HG03575 (cell line): ENCODE measurements around the gene MYO1E.

Experiments
- ATAC-seq: cut with Tn5 transposase; IDR thresholded peaks from one replicate; pipeline ENCODE4 v1.9.1; 2021; ENCODE audit not compliant: unreplicated experiment, insufficient number of reproducible peaks, low FRiP score; ENCODE audit errors: extremely low read depth

Gene MYO1E

GRCh38 chr15:59189241-59189640, 183.4 kb downstream of the MYO1E start:
- ATAC-seq, result no peak

DNA sequence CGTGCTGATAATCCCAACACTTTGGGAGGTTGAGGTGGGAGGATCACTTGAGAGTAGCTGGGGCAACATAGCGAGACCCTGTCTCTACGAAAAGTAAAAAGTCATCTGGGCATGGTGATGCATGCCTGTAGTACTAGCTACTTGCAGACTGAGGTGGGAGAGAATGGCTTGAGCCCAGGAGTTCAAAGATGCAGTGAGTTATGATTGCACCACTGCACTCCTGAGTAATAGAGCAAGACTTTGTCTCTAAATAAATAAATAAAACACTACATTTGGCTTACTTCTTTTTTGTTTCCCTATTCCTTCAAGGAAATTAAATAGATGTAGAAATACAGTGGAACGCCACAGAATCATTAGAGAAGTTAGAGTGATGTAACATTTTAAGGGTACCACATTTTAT, 186.2 kb downstream of the MYO1E start:
- no peak for ATAC-seq

DNA sequence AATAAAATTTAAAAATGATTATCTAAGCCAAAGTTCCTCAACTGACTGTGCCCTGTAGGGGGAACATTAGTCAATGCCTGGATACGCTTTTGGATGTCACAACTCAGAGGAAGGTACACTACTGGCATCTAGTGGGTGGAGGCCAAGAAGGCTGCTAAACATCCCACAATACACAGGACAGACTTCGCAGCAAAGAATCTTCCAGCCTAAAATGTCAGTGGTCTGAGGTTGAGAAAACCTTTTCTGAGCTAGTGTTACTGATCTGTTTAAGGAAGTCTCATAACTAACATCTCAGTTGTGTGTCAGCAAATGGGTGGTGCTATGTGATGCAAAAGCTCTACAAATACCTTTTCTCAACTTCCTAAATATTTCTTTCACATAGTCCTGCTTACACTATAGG, 186.9 kb downstream of the MYO1E start:
- no peak for ATAC-seq

GRCh38 chr15:59180945-59181600, 191.6 kb downstream of the MYO1E start:
- no peak for ATAC-seq

GRCh38 chr15:59179717-59180116, 193.0 kb downstream of the MYO1E start:
- no peak for ATAC-seq

GRCh38 chr15:59178151-59178695, 194.4 kb downstream of the MYO1E start:
- no peak for ATAC-seq

DNA sequence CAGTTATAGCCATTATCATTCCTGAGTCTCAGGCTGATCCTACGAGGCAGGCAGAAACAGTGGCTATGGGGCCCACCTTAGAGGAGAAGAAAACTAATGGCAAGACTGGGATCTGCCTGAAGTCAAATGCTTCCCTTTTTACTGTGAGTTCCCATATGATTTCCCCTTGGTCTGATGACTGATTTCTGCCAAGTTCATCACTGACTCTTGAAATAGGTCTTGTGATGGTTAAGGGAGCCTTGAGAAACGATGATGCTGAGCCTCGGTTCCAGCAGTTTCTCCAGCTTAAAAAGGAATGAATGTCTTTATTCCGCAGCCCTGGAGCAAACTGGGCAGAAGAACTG, 195.4 kb downstream of the MYO1E start:
- no peak for ATAC-seq

DNA sequence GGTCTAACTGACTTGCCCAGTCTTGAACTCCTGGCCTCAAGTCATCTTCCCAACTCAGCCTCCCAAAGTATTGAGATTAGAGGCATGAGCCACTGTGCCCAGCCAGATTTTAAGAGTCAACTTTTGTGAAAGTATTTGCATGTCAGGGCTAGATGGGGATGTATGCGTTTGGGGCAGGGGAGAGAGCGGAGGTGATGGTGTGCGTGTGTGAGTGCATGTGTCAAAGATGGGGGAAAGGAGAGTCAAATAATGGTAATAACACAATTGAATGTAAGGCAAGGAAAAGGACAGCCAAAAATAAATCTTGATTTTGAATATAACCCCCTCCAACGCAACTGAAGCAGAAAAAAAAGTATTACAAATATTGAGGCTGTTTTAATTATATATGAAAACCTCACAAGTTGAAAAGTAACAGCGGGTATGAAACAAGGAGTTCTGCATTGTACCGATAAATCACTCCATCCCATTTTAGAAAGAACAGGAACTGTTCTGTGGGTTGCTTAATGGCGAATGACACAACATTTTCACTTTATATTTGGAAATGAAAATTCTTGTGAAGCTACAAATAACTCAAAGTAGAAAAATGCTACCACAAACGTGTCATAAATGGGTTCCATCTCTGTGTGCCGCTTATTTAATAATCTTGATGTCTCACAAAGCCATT, 195.9 kb downstream of the MYO1E start:
- ATAC-seq, result no peak

- ATAC-seq, result no peak
Observed at GRCh38 chr15:59174835-59175831, 197.5 kb downstream of the MYO1E start.

GRCh38 chr15:59174151-59174834, 198.4 kb downstream of the MYO1E start:
- ATAC-seq, result no peak

GRCh38 chr15:59173194-59173593, 199.5 kb downstream of the MYO1E start:
- ATAC-seq, result no peak

DNA sequence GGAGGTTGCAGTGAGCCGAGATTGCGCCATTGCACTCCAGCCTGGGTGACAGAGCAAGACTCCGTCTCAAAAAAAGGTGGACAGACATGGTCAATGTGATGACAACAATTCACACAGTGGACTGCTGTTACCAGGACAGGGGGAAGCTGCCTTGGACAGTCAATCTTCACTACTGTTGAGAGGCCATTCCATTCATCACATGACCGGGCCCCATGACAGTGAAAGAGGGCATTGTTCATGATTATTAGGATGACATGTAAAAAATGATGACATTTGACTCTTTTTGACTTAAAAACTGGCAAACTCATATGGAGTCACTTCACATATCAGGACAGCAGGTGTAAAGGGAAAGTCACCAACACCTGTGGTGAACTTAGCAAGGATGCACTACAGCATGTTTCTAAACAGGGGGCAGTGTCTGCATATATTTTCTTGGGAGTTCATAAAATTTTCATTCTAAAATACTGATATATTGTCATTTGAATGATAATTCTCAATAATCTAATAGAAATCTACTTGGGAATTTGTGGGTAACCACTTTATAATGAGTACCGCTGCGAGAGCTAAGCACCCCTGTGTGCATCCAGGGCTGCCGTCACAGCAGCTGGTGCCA, 200.3 kb downstream of the MYO1E start:
- ATAC-seq, result no peak

- ATAC-seq, result no peak
Observed at GRCh38 chr15:59171067-59171397, 201.6 kb downstream of the MYO1E start.

- no peak for ATAC-seq
Observed at GRCh38 chr15:59170295-59171066, 202.2 kb downstream of the MYO1E start.

DNA sequence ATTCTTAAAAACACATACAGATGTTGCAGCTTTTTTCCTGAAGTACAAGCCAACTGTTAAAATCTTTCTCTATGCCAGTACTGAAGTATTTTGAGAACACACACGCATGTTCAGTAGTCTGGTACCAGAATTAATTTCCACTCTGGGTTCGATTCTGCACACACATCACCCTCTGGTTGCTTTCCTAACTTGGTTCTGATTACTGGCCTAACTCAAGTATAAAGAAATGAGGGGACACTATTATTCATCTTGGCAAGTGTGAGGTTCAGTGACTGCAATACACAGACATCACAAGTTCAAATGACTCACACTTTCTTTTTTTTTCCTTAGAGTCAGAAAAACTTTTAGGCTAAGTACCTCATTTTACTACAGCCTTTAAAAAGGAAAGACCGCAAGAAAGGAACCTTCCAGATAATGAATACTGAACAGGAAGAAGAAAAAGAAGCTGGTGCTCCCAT, 203.4 kb downstream of the MYO1E start:
- ATAC-seq, result no peak

- ATAC-seq, result no peak
Observed at GRCh38 chr15:59168536-59168935, 204.1 kb downstream of the MYO1E start.

DNA sequence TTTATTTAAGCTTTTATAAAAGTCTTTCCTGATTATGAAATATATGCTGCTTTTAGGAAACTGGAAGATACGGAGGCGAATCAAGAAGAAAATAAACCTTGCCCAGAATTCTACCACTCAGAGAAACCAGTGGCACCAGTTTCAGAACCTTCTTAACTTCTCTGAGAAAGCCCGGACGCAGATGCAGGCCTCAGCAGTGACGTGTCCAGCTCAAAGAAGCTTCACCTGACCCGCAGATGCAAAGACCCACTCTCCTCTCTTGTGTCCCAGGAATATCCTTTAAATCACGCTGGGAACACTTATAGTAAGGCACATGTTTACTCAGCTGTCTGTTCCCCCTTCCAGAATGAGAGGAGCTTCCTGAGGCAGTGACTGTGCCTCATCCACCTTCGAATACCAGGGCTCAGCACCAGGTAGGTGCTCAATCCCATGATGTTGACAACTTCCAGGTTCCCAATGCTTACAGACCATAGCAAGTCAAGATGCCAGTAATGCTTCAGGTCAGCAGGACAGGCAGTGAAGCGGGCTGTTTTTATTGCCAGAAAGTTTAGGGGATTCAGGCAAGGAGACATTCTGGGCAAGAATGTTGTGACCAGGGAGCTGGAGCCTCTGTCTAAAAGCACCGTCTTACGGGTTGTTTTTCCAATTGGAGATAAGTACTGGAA, 205.9 kb downstream of the MYO1E start:
- no peak for ATAC-seq
